GM12878 (cell line): ENCODE results near the gene ZBTB3. TPM values are rescaled to one million over a fixed set of nuclear protein-coding genes. Genes with fewer than 3 reads are reported as not detected.
A peak's percentile ranks its signal among the peaks of the same experiment; 100 is the strongest.

Experiments
- BCL11A ChIP-seq: IDR thresholded peaks from 2 replicates; pipeline ENCODE4 v1.6.1; 2011; ENCODE audit warnings: low read depth, low read length
- BCL3 ChIP-seq: IDR thresholded peaks from 2 replicates; pipeline ENCODE4 v1.6.1; 2011; ENCODE audit warnings: borderline replicate concordance, low read depth, mild to moderate bottlenecking, moderate library complexity, low read length; ENCODE audit not compliant: insufficient read depth, poor library complexity, severe bottlenecking
- EGR1 ChIP-seq, 2 experiments: IDR thresholded peaks; 1 replicate in 1 of 2; 2 replicates in 1 of 2; pipeline ENCODE4 v1.6.1; 2011 to 2012; ENCODE audit warnings: low read depth in 2 of 2, low read length in 2 of 2, borderline replicate concordance in 1 of 2, mild to moderate bottlenecking in 1 of 2, moderate library complexity in 1 of 2
- EP300 ChIP-seq, 2 experiments: fragments of 150-350 bp in 1 of 2; IDR thresholded peaks; 2 replicates each; pipeline ENCODE4 v1.6.1; 2011 to 2012; ENCODE audit warnings: low read depth in 2 of 2, low read length in 2 of 2, borderline replicate concordance in 1 of 2, improper control_type of control experiment in 1 of 2, inconsistent platforms in 1 of 2; ENCODE audit not compliant: control insufficient read depth in 1 of 2
- FOXM1 ChIP-seq: IDR thresholded peaks from 2 replicates; pipeline ENCODE4 v1.6.1; 2012; ENCODE audit warnings: low read depth, mild to moderate bottlenecking, inconsistent platforms, low read length, moderate library complexity
- GABPA ChIP-seq: IDR thresholded peaks from 2 replicates; pipeline ENCODE4 v1.6.1; 2014; ENCODE audit warnings: antibody characterized with exemption, low read depth, mild to moderate bottlenecking, inconsistent platforms
- GATAD2B ChIP-seq: fragments of 450-650 bp; conservative IDR thresholded peaks from 2 replicates; pipeline ENCODE4 v1.6.1; 2017; ENCODE audit warnings: low read depth, mild to moderate bottlenecking, moderate library complexity
- MTA3 ChIP-seq: IDR thresholded peaks from 2 replicates; pipeline ENCODE4 v1.6.1; 2012; ENCODE audit warnings: low read length, inconsistent platforms, borderline replicate concordance
- MYC ChIP-seq: IDR thresholded peaks from 2 replicates; pipeline ENCODE4 v1.6.1; 2011; ENCODE audit warnings: mild to moderate bottlenecking, low read length, moderate library complexity, inconsistent platforms; ENCODE audit not compliant: insufficient read depth, insufficient replicate concordance, insufficient read length, severe bottlenecking
- PAX5 ChIP-seq: IDR thresholded peaks from 2 replicates; pipeline ENCODE4 v1.6.1; 2011; ENCODE audit warnings: low read depth, low read length, borderline replicate concordance
- PML ChIP-seq: IDR thresholded peaks from 2 replicates; pipeline ENCODE4 v1.6.1; 2012; ENCODE audit warnings: low read length, inconsistent platforms
- POLR2A ChIP-seq: IDR thresholded peaks from 2 replicates; pipeline ENCODE4 v1.6.1; 2011; ENCODE audit warnings: low read depth, mild to moderate bottlenecking, low read length
- POLR2AphosphoS2 ChIP-seq: IDR thresholded peaks from 2 replicates; pipeline ENCODE4 v1.6.1; 2011; ENCODE audit warnings: low read depth, mild to moderate bottlenecking, low read length, improper control_type of control experiment, moderate library complexity
- POU2F2 ChIP-seq: IDR thresholded peaks from 3 replicates; pipeline ENCODE4 v1.6.1; 2011; ENCODE audit warnings: low read depth, mild to moderate bottlenecking, low read length, borderline replicate concordance
- SMAD5 ChIP-seq: IDR thresholded peaks from 2 replicates; pipeline ENCODE4 v1.6.1; 2016; ENCODE audit warnings: antibody characterized with exemption, low read depth
- TAF1 ChIP-seq: IDR thresholded peaks from 2 replicates; pipeline ENCODE4 v1.6.1; 2011; ENCODE audit warnings: mild to moderate bottlenecking, low read depth, low read length, borderline replicate concordance
- TBL1XR1 ChIP-seq: IDR thresholded peaks from 2 replicates; pipeline ENCODE4 v1.6.1; 2012; ENCODE audit warnings: low read depth, low read length, improper control_type of control experiment
- ZNF274 ChIP-seq: IDR thresholded peaks from one replicate; pipeline ENCODE4 v1.8.0; 2011; ENCODE audit not compliant: insufficient read length, insufficient read depth
- polyA plus RNA-seq, 11 experiments: library from polyadenylated mRNA; depleted of rRNA in 4 of 11; unstranded in 6 of 11; stranded (reverse) in 5 of 11; fragments of >200 nt; fragmentation: Nextera tagmentation in 4 of 11; fragmentation: Illumina TruSeq in 1 of 11; extraction: Ambion mirVana in 4 of 11; extraction: Trizol in 1 of 11; gene quantifications; 1 replicate in 1 of 11; 2 replicates in 10 of 11; pipeline versions ENCODE4 v1.2.1 to v1.2.3, GENCODE V29; 2011 to 2016; ENCODE audit warnings: inconsistent platforms in 2 of 11, missing spikeins in 2 of 11, low read depth in 1 of 11
- total RNA-seq, 4 experiments: library from RNA; depleted of rRNA in 3 of 4; stranded (reverse); fragments of >200 nt in 3 of 4; fragmentation: Illumina TruSeq in 1 of 4; extraction: Trizol in 1 of 4; gene quantifications; 2 replicates each; pipeline versions ENCODE4 v1.2.1 to v1.2.3, GENCODE V29; 2013 to 2021
- TF ChIP-seq, protein P1 (sequence below): fragments of 450-650 bp; IDR thresholded peaks from 2 replicates; pipeline ENCODE4 v1.6.1; 2016; ENCODE audit warnings: mild to moderate bottlenecking
- TF ChIP-seq, protein P2 (sequence below): fragments of 450-650 bp; formaldehyde crosslinking; IDR thresholded peaks from 2 replicates; pipeline ENCODE4 v1.4.0; 2022; ENCODE audit warnings: mild to moderate bottlenecking, moderate library complexity
- TF ChIP-seq, protein P3 (sequence below): fragments of 450-650 bp; conservative IDR thresholded peaks from 2 replicates; pipeline ENCODE4 v1.6.1; 2017; ENCODE audit warnings: mild to moderate bottlenecking, moderate library complexity

The ZBTB3 gene
- total and polyA plus RNA-seq, 10 of the 15 experiments (the other 5 are each of a cell fraction or from before 2014, with no cell fraction given) = 1.4 to 7.7 (median 4.8) TPM

DNA sequence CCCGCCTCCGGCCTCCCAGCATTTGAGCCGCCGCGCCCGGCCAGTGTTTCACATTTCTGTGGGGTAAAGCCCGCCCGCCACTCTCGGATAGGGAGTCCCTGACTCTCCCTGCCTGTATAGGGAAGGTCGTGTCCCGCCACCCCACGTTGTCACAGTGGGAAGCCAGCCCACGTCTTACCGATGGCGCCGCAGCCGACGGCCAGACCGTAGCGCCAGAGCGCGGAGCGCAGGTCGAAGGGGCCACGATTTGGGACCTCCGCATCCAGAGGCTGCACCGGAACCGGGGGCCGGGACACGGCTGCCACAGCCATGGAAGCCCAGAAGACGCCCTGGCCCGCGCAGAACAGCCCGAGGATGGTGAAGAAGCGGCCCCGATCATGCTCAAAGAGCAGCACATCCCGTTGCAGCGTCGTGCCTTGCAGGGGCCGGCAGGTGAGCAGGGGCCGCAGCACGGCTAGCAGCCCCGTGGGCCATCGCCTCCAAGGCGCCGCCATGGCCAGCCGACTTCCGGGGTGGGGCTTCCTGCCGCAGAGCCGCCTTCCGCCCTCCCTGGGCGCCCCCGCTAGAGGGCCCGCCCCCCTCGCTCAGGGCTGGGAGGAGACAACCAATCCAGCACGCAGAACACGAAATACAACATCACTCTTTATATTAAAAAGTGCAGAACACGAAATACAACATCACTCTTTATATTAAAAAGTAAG is 37.7 kb upstream of the ZBTB3 start, which contains the start of gene TMEM223 (continued):
- TF ChIP-seq PAX5 (peak; percentile 43; the same call in 1 of the 2 replicates), EGR1 (IDR thresholded peaks at IDR 0.05; ENCODE audit: borderline replicate concordance in 1 of 2, low read depth in 2 of 2, low read length in 2 of 2) (peak in 1 of 2 experiments; percentile 81; a peak in 2 of 3 replicates), PML (peak; percentile 85), GABPA (peak; percentile 86), FOXM1 (no peak), TAF1 (peak; percentile 84), POLR2A (peak; percentile 98), SMAD5 (peak; percentile 77), MYC (peak; percentile 19), GATAD2B (peak; percentile 92), TBL1XR1 (no peak), MTA3 (peak; percentile 84; the same call in 1 of the 2 replicates), BCL11A (0 out of 2 replicates have a peak, but pooled peaks have one; percentile 7), ZNF274 (no peak), BCL3 (peak; percentile 94), POLR2AphosphoS2 (peak; percentile 93; the same call in 1 of the 2 replicates), POU2F2 (peak; percentile 87; the same call in 2 of the 3 replicates), EP300 (IDR thresholded peaks at IDR 0.05; ENCODE audit: borderline replicate concordance in 1 of 2, control insufficient read depth in 1 of 2, low read depth in 2 of 2, low read length in 2 of 2) (no peak)
- TF ChIP-seq, protein P1, sequence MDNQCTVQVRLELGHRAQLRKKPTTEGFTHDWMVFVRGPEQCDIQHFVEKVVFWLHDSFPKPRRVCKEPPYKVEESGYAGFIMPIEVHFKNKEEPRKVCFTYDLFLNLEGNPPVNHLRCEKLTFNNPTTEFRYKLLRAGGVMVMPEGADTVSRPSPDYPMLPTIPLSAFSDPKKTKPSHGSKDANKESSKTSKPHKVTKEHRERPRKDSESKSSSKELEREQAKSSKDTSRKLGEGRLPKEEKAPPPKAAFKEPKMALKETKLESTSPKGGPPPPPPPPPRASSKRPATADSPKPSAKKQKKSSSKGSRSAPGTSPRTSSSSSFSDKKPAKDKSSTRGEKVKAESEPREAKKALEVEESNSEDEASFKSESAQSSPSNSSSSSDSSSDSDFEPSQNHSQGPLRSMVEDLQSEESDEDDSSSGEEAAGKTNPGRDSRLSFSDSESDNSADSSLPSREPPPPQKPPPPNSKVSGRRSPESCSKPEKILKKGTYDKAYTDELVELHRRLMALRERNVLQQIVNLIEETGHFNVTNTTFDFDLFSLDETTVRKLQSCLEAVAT = 0 out of 2 replicates have a peak, but pooled peaks have one; percentile 7
- TF ChIP-seq, protein P2, sequence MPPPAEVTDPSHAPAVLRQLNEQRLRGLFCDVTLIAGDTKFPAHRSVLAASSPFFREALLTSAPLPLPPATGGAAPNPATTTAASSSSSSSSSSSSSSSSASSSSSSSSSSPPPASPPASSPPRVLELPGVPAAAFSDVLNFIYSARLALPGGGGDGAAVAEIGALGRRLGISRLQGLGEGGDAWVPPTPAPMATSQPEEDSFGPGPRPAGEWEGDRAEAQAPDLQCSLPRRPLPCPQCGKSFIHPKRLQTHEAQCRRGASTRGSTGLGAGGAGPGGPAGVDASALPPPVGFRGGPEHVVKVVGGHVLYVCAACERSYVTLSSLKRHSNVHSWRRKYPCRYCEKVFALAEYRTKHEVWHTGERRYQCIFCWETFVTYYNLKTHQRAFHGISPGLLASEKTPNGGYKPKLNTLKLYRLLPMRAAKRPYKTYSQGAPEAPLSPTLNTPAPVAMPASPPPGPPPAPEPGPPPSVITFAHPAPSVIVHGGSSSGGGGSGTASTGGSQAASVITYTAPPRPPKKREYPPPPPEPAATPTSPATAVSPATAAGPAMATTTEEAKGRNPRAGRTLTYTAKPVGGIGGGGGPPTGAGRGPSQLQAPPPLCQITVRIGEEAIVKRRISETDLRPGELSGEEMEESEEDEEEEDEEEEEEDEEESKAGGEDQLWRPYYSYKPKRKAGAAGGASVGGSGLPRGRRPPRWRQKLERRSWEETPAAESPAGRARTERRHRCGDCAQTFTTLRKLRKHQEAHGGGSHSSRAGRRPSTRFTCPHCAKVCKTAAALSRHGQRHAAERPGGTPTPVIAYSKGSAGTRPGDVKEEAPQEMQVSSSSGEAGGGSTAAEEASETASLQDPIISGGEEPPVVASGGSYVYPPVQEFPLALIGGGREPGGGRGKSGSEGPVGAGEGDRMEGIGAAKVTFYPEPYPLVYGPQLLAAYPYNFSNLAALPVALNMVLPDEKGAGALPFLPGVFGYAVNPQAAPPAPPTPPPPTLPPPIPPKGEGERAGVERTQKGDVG = no peak
- TF ChIP-seq, protein P3, sequence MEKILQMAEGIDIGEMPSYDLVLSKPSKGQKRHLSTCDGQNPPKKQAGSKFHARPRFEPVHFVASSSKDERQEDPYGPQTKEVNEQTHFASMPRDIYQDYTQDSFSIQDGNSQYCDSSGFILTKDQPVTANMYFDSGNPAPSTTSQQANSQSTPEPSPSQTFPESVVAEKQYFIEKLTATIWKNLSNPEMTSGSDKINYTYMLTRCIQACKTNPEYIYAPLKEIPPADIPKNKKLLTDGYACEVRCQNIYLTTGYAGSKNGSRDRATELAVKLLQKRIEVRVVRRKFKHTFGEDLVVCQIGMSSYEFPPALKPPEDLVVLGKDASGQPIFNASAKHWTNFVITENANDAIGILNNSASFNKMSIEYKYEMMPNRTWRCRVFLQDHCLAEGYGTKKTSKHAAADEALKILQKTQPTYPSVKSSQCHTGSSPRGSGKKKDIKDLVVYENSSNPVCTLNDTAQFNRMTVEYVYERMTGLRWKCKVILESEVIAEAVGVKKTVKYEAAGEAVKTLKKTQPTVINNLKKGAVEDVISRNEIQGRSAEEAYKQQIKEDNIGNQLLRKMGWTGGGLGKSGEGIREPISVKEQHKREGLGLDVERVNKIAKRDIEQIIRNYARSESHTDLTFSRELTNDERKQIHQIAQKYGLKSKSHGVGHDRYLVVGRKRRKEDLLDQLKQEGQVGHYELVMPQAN = peak; percentile 93
